DMS153 treated with DMSO at 0.1 percent for 48 hours (cell line): ENCODE measurements around the gene ADGRA1.
"Not testable (repeated sequence)": the region's sequence is repeated elsewhere in the genome, so short reads cannot be mapped to it uniquely, and the experiment has no call there.

Experiments used
- DNase-seq: peaks from one replicate; lab custom pipeline; 2025; ENCODE audit not compliant: unreplicated experiment; lab: John Stamatoyannopoulos, UW

The ADGRA1 gene

DNA sequence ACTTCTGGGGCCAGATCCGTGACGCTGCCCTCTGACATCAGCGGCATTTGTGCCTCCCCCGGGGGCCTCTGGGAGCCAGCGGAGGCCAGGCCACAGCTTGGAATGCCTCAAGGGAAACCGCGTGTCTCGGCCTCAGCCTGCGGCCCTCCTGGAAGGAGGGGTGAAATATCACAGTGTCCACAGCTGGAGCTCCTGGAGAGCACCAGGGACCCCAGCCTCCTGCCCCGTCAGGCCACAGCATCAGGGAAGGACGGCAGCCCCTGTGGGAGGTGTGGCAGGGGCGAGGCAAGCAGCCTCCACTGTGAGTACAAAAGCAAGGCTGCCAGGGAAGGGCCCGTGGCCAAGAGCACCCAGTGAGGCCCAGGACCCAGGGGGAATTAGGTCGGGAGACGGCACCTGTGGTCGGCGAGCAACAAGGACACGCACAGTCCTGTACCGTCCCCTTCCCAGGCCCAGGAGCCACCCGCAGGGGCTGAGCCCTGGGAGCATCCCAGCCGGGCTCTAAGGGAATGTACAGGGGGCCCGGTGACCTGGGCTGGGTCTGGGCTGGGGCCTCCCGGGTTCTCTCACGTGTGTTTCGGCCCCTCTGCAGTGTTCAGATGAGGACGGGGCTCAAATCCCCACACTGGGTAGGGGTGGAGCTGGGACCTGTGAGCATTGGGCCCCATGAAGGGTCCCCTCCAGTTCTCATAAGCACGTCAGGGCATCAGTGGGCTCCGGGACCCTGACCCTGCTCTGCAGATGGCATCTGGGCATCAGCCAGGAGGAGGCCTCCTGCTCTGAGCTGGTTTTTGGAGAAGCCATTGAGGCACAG, 53.6 kb downstream of the ADGRA1 start:
- no peak for DNase-seq

DNA sequence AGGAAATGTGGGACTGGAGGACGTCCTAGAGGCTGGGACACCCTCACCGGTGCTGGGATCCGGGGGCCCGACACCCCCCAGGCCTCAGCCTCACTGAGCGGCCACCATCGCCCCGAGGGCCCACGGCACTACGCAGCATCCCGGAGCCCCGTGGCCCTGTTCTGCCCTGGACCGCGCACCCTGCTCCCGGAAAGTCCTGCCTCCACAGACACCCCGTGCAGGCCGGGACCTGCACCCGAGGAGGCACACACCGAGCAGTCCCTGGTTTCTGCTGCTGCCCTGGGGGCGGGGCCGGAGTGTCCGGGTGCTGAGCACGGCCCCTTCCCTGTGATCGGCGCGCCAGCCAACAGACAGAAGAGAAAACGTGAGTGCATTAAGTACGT, 54.2 kb downstream of the ADGRA1 start:
- DNase-seq = no peak

DNA sequence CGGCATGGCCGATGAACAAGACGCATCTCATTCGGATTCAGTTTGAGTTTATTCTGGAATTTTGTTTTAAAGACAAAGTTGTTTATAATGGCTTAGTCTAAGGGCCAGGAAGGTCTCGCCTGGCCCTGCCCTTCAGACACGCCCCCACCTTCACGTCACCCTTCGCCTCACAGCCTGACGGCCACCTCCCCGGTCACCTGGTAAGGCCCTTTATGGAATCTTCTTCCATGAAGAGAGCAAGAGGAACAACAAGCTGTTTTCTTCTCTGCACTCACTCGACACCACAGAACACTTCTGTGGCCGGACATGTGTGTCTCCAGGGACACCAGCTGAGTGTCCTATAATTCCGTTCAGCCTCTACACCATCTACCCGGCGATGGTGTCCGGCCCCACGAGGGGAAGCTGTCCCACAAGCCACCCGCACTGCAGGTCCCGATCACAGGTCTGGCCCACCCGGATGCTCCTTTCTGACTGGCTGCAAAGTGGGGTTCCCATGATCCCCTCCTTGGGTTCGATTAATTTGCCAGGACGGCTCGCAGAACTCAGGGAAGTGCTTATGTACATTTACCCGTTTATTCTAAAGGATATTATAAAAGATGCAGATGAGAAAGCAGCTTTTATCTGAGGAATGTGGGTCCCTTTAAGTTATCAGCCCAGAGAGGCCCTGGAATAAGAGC, 54.9 kb downstream of the ADGRA1 start:
- no peak for DNase-seq

DNA sequence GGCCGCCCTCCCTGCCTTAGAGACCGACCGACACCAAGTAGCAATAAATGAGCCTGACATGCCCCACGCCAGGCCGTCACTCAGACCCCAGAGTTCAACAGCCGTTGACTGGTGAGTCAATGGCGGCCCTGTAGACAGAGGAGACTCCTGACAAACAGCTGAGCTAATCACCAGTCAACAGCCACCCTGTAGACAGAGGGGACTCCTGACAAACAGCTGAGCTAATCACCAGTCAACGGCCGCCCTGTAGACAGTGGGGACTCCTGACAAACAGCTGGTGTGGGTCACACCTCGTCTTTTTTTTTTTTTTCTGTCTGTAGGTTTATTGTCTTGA, 55.4 kb downstream of the ADGRA1 start:
- DNase-seq = no peak

DNA sequence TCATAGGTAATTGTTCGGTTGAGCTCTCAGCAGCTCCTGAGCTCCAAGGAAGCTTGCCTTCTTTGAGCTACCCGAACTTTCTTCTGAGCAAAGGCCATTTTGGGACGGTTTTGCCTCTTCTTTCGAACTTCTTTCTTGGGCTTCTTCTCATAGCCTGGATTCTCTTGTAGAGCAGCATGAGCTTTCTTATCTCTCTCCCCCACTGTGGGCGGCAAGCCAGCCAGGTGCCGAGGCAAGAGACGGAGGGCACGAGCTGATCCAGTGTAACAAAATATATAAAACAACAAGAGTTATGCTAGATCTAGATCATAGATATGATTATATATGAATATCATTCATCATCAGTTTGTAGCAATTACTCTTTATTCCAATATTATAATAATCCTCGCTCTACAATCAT, 55.8 kb downstream of the ADGRA1 start:
- DNase-seq = no peak

DNA sequence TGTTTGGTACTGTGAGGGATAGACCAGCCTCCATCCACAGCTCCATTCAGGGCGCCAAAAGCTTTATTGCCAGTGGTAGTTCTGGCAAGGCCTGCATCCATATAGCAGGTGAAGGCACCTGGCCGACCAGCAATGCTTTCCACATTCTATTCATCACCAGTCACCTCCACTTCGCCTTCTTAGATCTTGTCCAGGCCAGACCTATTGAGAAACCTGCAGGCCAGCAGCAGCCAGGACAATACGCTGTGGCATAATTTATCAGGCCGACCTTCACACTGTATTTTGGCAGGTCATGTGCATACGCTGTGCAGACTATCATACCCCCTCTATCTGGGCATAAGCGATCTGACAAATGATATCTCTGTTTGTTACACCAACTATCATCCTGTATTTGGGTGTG, 57.0 kb downstream of the ADGRA1 start:
- no peak for DNase-seq

DNA sequence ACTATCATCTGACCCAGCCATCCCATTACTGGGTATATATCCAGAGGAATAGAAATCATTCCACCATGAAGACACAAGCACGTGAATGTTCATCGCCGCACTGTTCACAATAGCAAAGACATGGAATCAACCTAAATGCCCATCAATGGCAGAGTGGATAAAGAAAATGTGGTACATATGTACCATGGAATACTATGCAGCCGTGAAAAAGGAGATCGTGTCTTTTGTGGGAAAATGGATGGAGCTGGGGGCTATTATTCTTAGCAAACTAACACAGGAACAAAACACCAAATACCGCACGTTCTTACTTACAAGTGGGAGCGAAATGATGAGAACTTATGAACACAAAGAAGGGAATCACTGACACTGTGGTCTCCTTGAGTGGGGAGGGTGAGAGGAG, 62.5 kb downstream of the ADGRA1 start:
- no peak for DNase-seq

DNA sequence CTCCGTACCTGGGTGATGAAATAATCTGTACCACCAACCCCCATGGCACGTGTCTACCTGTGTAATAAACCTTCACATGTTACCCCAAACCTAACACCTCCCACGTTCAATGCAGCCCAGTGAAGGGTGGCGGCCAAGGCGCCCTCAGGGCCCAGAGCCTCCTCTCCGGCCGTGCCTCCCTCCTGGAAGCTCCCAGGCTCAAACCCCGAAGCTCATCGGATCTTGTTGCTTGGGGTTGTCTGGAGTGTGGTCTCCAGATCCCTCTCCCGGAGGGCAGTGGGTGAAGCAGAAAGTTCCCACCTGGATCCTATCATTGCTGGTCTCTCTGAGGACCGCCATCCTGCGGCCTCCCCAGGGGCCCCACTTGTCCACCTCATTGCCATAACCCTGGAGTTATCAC, 62.9 kb downstream of the ADGRA1 start:
- DNase-seq = no peak

DNA sequence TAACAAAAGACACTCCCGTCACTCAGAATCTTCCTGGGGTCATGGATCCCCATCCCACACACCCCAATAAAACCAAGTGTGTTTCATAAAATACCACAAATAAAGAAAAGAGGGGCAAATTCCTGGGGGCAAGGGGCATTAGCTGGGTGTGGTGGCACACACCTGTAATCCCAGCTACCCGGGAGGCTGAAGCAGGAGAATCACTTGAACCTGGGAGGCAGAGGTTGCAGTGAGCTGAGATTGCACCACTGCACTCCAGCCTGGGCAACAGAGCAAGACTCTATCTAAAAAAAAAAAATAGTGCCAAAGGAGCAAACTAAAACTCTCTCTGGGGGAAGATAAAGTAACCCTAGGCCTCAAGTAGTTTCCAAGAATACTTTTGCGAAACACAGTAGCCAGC, 63.3 kb downstream of the ADGRA1 start:
- not testable (repeated sequence) for DNase-seq

DNA sequence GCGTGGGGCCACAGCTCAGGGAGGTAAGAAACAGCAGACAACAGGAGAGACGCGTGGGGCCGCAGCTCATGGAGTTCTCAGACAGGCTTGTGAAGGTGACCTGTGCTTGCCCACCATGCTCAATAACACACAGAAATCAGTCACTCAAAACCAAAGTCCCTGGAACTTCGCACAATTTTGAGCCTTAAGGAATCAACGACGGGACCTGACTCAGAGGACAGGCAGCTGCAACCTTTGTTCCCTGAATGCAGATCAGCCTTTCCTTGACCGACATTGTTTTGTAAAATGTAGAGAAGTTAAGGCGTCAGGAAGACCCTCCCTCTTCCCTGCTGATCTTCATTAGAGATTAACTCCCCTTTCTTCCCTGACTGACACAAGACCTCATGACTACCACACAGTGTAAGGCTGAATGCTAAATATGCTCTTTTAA, 63.8 kb downstream of the ADGRA1 start:
- no peak for DNase-seq

DNA sequence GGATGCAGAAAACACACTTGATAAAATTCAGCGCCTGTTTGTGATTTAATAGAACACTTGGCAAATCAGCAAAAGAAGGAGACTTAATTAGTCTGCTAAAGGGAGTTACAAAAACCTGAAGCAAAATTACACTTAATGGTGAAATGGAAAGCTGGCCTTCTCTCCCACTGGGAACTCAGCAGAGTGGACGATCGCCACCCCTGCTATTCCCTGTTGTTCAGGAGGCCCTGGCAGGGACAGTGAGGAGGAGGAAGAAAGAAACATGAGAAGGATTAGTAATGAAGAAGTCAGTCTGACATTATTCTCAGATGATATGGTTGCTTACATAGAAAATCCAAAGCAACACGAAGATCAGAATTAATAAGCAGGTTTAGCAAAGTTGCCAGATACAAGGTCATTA, 66.7 kb downstream of the ADGRA1 start:
- no peak for DNase-seq

DNA sequence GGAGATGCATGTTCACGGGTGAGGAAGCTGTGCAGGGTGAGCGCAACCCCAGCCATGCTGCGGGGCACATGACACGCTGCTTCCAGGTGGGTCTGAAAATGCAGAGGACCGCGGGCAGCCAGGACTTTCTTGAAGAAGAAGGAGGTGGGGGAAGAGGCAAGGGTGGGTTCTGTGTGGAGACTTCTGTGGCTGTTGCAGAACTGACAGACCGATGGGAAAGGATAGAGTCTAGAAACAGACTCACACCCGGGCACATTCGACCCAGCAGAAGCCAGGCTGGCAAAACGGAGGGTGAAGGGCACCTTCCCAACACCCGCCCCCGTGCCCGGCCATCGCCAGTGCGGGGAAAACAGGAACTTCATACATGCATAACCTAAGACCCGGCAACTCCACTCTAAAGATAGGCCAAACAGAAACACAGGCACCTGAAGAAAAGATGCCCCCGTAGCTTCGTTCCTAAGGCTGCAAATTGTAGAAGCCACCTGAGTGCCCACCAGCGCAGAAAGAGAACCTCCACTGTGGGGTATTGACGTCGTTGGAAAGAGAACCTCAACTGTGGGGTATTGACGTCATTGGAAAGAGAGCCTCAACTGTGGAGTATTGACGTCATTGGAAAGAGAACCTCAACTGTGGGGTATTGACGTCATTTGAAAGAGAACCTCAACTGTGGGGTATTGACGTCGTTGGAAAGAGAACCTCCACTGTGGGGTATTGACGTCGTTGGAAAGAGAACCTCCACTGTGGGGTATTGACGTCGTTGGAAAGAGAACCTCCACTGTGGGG, 67.5 kb downstream of the ADGRA1 start:
- DNase-seq = no peak

DNA sequence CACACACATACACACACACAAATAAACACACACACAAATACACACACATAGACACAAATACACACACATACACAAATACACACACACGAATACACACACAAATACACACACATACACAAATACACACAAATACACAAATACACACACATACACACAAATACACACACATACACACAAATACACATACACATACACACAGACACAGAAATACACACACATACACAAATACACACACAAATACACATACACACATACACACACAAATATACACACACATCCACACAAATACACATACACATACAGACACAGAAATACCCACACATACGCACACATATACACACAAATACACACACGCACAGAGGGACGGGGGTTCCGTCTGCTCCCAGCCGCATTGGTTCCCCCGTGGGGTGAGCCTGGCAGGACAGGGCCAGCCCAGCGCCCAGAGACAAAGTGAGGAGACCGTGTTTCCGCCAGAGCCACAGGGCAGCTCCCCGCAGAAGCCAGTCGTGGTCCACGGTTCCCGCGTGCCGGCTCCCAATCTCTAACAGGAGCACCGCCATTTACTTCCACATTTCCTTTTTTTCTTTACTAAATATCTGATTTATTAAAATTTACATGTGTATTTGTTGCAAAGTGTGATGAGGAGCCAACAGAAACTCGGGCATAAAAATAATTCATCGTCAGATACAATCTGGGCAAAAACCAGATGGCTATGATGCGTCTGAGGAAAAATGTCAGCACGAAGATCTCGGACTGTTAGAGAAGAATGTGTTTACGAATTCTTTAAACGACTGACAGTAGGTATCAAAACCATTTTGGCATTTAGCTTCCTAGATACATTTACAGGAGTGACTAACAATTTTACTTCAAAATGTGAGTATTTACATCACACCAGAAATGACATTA, 69.2 kb downstream of the ADGRA1 start:
- DNase-seq = no peak

DNA sequence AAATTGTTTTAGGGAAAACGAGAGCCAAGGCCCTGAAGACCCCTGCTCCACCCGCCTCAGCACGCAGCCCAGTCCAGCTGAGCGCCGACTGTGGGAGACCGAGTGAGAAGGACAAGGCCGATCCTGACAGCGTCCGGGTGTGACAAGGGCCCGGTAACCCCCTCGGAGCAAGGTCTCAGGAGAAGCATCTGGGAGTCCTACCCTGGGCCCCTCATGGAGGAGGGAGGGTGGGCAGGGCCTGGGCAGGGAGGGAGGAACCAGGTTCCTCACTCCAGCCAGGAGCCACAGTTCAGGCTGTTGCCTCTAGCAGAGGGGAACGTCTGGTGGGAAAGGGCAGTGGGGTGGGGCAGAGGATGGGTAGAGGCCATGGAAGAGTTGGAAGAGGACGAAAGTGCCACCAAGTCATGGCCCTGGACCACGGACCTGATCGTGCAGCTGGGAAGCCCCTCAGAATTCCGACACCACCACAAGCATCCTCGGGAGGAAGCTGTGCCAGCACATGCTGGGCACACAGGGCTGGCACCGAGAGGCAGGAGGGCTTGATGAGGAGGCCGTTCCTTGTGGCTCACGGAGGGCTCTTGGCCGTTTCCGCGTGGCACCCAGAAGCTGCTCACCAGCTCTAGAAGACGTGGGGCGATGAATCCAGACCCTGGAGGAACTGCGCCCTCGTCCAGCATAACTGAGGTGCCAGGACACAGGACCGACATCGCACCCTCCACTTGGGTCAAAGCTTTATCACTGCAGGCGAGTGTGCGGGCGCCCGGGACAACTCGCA, 70.1 kb downstream of the ADGRA1 start:
- no peak for DNase-seq

DNA sequence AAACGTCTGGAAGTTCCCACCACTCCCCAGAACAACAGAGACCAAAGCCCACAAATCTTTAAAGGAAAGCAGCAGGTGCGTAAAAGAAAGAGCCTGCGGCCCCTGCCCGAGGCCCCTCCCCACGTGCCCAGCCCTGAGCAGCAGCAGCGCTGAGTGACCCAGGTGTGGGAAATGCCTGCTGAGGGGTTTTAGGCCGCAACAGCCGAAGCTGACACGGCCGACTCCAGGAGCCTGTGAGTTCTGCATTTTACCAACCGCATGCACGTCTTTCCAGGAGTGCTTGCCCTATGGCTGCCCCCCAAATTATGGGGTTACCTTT, 70.7 kb downstream of the ADGRA1 start:
- DNase-seq = no peak

DNA sequence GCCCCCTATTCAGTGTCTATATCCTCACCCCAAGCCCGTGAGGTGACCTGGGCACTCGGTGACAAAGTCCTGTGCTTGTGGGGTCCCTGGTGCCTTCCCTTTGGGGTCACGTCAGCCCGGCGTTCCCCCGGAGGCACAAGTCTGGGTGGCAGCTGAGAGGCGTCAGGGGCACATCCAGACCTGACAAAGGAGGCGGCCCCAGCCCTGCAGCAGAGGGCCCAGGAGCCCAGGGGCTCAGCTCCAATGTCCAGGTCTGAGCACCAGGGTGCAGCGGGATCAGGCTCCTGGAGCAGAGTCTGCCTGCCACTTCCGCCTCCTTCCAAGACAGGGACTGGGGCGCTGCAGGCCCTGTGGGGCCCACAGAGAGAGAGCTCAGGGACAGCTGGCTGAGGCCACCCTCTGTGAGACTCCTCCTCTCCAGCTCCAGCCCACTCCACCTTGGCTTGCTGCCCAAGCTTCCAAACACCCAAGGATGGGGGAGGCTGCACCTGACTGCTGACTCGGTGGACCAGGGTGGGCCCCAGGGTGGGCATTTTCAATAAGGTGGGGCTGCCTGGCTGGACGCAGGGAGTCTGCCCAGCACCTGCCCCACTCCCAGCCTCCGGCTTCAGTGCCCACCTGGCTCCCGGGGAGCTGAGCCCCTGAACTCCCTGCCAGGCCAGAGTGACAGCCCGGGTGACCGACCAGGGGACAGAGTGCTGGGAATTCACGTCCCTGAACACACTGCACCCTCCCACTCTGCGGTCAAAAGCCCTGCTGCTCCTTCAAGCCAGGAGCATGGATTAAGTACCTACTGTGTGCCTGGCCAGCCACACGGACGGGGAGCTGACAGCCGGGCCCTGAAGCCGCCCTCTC, 71.3 kb downstream of the ADGRA1 start:
- DNase-seq = peak; percentile 18

DNA sequence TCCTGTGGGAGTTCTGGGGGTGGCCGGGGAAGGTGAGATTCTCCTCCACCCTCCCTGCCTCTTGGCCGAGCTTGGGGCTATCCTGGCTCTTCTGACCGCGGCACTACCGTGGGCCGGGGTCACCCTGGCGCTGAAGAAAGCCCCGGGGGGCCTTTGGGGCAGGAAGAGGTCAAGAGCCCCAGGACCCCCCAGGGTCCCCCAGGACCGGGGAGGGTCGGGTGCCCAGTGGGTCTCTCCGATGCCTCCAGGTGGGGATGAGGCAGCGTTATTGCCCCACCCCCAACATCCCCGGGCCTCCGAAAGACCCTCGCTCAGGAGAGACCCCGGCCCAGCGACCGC, 71.9 kb downstream of the ADGRA1 start:
- DNase-seq = no peak

DNA sequence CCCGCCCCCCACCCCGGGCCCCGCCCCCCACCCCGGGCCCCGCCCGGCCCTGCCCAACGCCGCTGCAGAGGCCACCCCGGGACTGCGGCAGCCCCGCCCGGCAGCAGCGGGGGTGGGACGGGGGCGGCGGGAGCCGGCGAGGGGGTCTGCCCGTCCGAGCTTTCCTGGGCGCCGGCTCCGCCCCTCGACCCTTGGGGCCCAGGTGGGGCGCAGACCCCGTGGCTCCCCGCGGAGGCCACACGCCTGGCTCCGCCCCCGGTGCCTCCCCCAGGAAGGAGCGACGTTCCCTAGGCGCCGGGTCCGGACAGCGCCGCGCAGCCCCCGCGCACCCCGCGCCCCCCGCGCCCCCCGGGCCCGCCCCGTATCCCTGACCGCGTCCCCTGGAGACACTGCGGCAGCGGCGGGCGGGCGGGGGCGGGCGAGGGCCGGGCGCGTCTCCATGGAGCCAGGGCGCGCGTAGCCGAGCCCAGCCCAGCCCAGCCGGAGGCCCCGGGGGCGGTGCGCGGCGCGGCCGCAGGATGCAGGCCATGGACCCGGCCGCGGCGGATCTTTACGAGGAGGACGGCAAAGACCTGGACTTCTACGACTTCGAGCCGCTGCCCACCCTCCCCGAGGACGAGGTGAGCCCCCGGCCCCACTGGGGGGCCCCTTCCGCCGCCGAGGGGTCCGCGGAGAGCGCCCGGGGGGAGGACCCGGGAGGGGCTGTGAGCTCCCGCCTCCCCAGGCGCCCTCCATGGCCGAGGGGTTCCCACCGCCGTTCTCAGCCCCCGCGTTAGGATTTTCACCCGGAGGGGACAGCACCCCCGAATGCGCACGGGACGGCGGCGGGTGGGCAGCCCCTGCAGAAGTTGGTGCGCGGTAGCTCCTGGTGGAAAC, 72.5 kb downstream of the ADGRA1 start, which contains the start of gene KNDC1:
Gene KNDC1, plus strand, starts transcription at position 270 of the 876 bp plus-strand sequence. Its CDS starts 249 bp downstream, at position 519.
- DNase-seq = no peak
